Neuronal stem cell (in vitro differentiated cells): ENCODE data around the gene TMEM87A.

Experiments used
- DNase-seq: peaks from one replicate; pipeline ENCODE4 v3.0.0-alpha.2; 2013; ENCODE audit warnings: low spot score
- H2AFZ ChIP-seq: one replicate; pipeline ENCODE4 v1.6.1; 2013; ENCODE audit warnings: mild to moderate bottlenecking, low read length, inconsistent platforms
- H2AK5ac ChIP-seq: 2 replicates; pipeline ENCODE4 v1.6.1; 2013; ENCODE audit warnings: low read depth, mild to moderate bottlenecking, inconsistent platforms, low read length, moderate library complexity, mixed read lengths
- H2BK120ac ChIP-seq: 2 replicates; pipeline ENCODE4 v1.6.1; 2013; ENCODE audit warnings: low read depth, mild to moderate bottlenecking, inconsistent platforms, low read length, moderate library complexity, mixed read lengths
- H2BK12ac ChIP-seq: one replicate; pipeline ENCODE4 v1.6.1; 2013; ENCODE audit warnings: low read length, inconsistent platforms
- H2BK15ac ChIP-seq: 2 replicates; pipeline ENCODE4 v1.6.1; 2013; ENCODE audit warnings: mild to moderate bottlenecking, low read length, inconsistent platforms, mixed read lengths
- H2BK5ac ChIP-seq: one replicate; pipeline ENCODE4 v1.6.1; 2013; ENCODE audit warnings: inconsistent platforms, mild to moderate bottlenecking, low read length, moderate library complexity
- H3K14ac ChIP-seq: one replicate; pipeline ENCODE4 v1.6.1; 2013; ENCODE audit warnings: low read length, inconsistent platforms
- H3K18ac ChIP-seq: 2 replicates; pipeline ENCODE4 v1.6.1; 2013; ENCODE audit warnings: low read length, inconsistent platforms
- H3K23ac ChIP-seq: 2 replicates; pipeline ENCODE4 v1.6.1; 2013; ENCODE audit warnings: low read depth, mild to moderate bottlenecking, mixed read lengths, low read length, inconsistent platforms; ENCODE audit not compliant: poor library complexity
- H3K27ac ChIP-seq: replicated peaks from 3 replicates; pipeline ENCODE4 v1.5.1; 2013; ENCODE audit warnings: low read length, inconsistent platforms
- H3K27me3 ChIP-seq, 3 experiments: 2 replicates each; pipeline ENCODE4 v1.6.1; 2013; ENCODE audit warnings: low read length in 3 of 3, mild to moderate bottlenecking in 2 of 3, inconsistent platforms in 1 of 3, low read depth in 1 of 3, mixed read lengths in 1 of 3, moderate library complexity in 1 of 3; ENCODE audit not compliant: control insufficient read depth in 3 of 3, insufficient read depth in 3 of 3
- H3K36me3 ChIP-seq, 2 donors: replicated peaks in 1 of 2; 2 replicates each; pipeline ENCODE4 v1.6.1; 2013; ENCODE audit warnings: low read length in 2 of 2; ENCODE audit not compliant: control insufficient read depth in 2 of 2, insufficient read depth in 2 of 2
- H3K4ac ChIP-seq: 2 replicates; pipeline ENCODE4 v1.6.1; 2013; ENCODE audit warnings: inconsistent platforms, mild to moderate bottlenecking, low read length, moderate library complexity
- H3K4me1 ChIP-seq, 2 donors: 1 replicate in 1 of 2; 2 replicates in 1 of 2; pipeline ENCODE4 v1.6.1; 2013; ENCODE audit warnings: low read length in 2 of 2, low read depth in 1 of 2; ENCODE audit not compliant: control insufficient read depth in 2 of 2, insufficient read depth in 1 of 2
- H3K4me2 ChIP-seq: one replicate; pipeline ENCODE4 v1.6.1; 2013; ENCODE audit warnings: mild to moderate bottlenecking, low read length, inconsistent platforms; ENCODE audit not compliant: insufficient read depth, poor library complexity, severe bottlenecking
- H3K4me3 ChIP-seq, 2 donors: 2 replicates each; pipeline ENCODE4 v1.5.1; 2013; ENCODE audit warnings: low read length in 2 of 2, mild to moderate bottlenecking in 2 of 2, inconsistent platforms in 1 of 2, moderate library complexity in 1 of 2
- H3K79me1 ChIP-seq: one replicate; pipeline ENCODE4 v1.6.1; 2013; ENCODE audit warnings: low read depth, mild to moderate bottlenecking, inconsistent platforms, low read length, moderate library complexity
- H3K9ac ChIP-seq: one replicate; pipeline ENCODE4 v1.6.1; 2013; ENCODE audit warnings: mild to moderate bottlenecking, low read depth, low read length, inconsistent platforms; ENCODE audit not compliant: poor library complexity
- H3K9me3 ChIP-seq, 2 donors: replicated peaks in 1 of 2; 2 replicates each; pipeline versions ENCODE3 to v1.6.1; 2013; ENCODE audit warnings: low read length in 2 of 2, mild to moderate bottlenecking in 2 of 2, inconsistent platforms in 1 of 2, low read depth in 1 of 2, mixed read lengths in 1 of 2, moderate library complexity in 1 of 2; ENCODE audit not compliant: control insufficient read depth in 2 of 2, insufficient read depth in 1 of 2
- H4K8ac ChIP-seq: one replicate; pipeline ENCODE4 v1.6.1; 2013; ENCODE audit warnings: low read depth, mild to moderate bottlenecking, inconsistent platforms, low read length, moderate library complexity
- H4K91ac ChIP-seq: one replicate; pipeline ENCODE4 v1.6.1; 2013; ENCODE audit warnings: low read length, low read depth, mild to moderate bottlenecking, inconsistent platforms; ENCODE audit not compliant: poor library complexity
- whole genome bisulfite sequencing, 2 donors: extraction: QIAGEN DNeasy Blood & Tissue Kit; methylation state at CpG; one replicate each; pipeline ENCODE4 v1.1.7; 2013; ENCODE audit warnings: missing lambda C conversion rate in 2 of 2, mixed read lengths in 1 of 2; ENCODE audit not compliant: insufficient read length in 2 of 2, insufficient replicate concordance in 1 of 2; ENCODE audit errors: extremely low coverage in 2 of 2; 5-methylcytosine and 5-hydroxymethylcytosine counted together

The TMEM87A gene

GRCh38 chr15:42218953-42219592, 54.2 kb downstream of the TMEM87A start:
- no peak overlapping the region for H3K4me2 ChIP-seq
- H2AK5ac ChIP-seq: no peak overlapping the region
- no peaks in the 10 kb centered on the region for H3K4me1 ChIP-seq
- no peak overlapping the region for H2BK15ac ChIP-seq
- no peak overlapping the region for H2BK120ac ChIP-seq
- H2BK12ac ChIP-seq: no peak overlapping the region
- H3K79me1 ChIP-seq: no peaks in the 10 kb centered on the region
- DNase-seq: no peak
- no peak overlapping the region for H3K27ac ChIP-seq
- no peaks in the 10 kb centered on the region for H3K9me3 ChIP-seq
- H3K18ac ChIP-seq: no peak overlapping the region
- H4K8ac ChIP-seq: no peak overlapping the region
- H3K14ac ChIP-seq: no peak overlapping the region
- H3K36me3 ChIP-seq: peaks cover 8 to 87% of the 10 kb centered on the region in 2 donors
- H3K4ac ChIP-seq: no peak overlapping the region
- no CpG with 5 or more reads among the region's 2 CpGs for WGBS, 2 donors
- H3K4me3 ChIP-seq: no peak overlapping the region
- no peak overlapping the region for H2AFZ ChIP-seq
- H2BK5ac ChIP-seq: no peak overlapping the region
- H3K23ac ChIP-seq: no peak overlapping the region
- no peak overlapping the region for H4K91ac ChIP-seq
- no peak overlapping the region for H3K9ac ChIP-seq
- no peaks in the 10 kb centered on the region for H3K27me3 ChIP-seq

- no peak overlapping the region for H2BK5ac ChIP-seq
- no peak overlapping the region for H3K14ac ChIP-seq
- no peak overlapping the region for H3K4me2 ChIP-seq
- no peak overlapping the region for H4K91ac ChIP-seq
- no peaks in the 10 kb centered on the region for H3K27me3 ChIP-seq
- DNase-seq: no peak
- H3K79me1 ChIP-seq: no peaks in the 10 kb centered on the region
- H3K23ac ChIP-seq: no peak overlapping the region
- no peak overlapping the region for H3K9ac ChIP-seq
- H3K4ac ChIP-seq: no peak overlapping the region
- no peaks in the 10 kb centered on the region for H3K4me1 ChIP-seq
- H2AK5ac ChIP-seq: no peak overlapping the region
- no peak overlapping the region for H2AFZ ChIP-seq
- H3K27ac ChIP-seq: no peak overlapping the region
- H3K9me3 ChIP-seq: no peaks in the 10 kb centered on the region
- H3K36me3 ChIP-seq: peaks cover 3 to 87% of the 10 kb centered on the region in 2 donors
- no peak overlapping the region for H2BK15ac ChIP-seq
- no peak overlapping the region for H2BK12ac ChIP-seq
- H3K18ac ChIP-seq: no peak overlapping the region
- no peak overlapping the region for H2BK120ac ChIP-seq
- no peak overlapping the region for H4K8ac ChIP-seq
- H3K4me3 ChIP-seq: no peak overlapping the region
- WGBS, 2 donors: no CpG with 5 or more reads among the region's 2 CpGs
Observed at GRCh38 chr15:42217568-42217967, 55.7 kb downstream of the TMEM87A start.

- H3K9ac ChIP-seq: no peak overlapping the region
- no peak overlapping the region for H3K4me3 ChIP-seq
- no peak overlapping the region for H2AK5ac ChIP-seq
- no peaks in the 10 kb centered on the region for H3K4me1 ChIP-seq
- no peak overlapping the region for H3K4ac ChIP-seq
- peaks cover 7 to 92% of the 10 kb centered on the region in 2 donors for H3K36me3 ChIP-seq
- H4K91ac ChIP-seq: no peak overlapping the region
- H3K23ac ChIP-seq: no peak overlapping the region
- no peak overlapping the region for H3K27ac ChIP-seq
- no peak overlapping the region for H2AFZ ChIP-seq
- H4K8ac ChIP-seq: no peak overlapping the region
- no peak overlapping the region for H2BK120ac ChIP-seq
- no peak overlapping the region for H3K4me2 ChIP-seq
- H3K9me3 ChIP-seq: no peaks in the 10 kb centered on the region
- WGBS, 2 donors: no CpG with 5 or more reads among the region's 4 CpGs
- H2BK15ac ChIP-seq: no peak overlapping the region
- H3K18ac ChIP-seq: no peak overlapping the region
- H2BK12ac ChIP-seq: no peak overlapping the region
- no peak overlapping the region for H3K14ac ChIP-seq
- H3K27me3 ChIP-seq: no peaks in the 10 kb centered on the region
- no peaks in the 10 kb centered on the region for H3K79me1 ChIP-seq
- no peak overlapping the region for H2BK5ac ChIP-seq
- no peak for DNase-seq
Observed at GRCh38 chr15:42215913-42216829, 57.1 kb downstream of the TMEM87A start.

GRCh38 chr15:42214600-42214999, 58.6 kb downstream of the TMEM87A start:
- Histone ChIP-seq H3K79me1 (no peaks in the 10 kb centered on the region), H4K8ac (no peak overlapping the region), H2BK15ac (no peak overlapping the region), H2BK5ac (no peak overlapping the region), H3K23ac (no peak overlapping the region), H3K36me3 (peaks cover 10 to 98% of the 10 kb centered on the region in 2 donors), H3K14ac (no peak overlapping the region), H2BK12ac (no peak overlapping the region), H2AK5ac (no peak overlapping the region), H2AFZ (no peak overlapping the region), H4K91ac (no peak overlapping the region), H3K9ac (no peak overlapping the region), H3K18ac (no peak overlapping the region), H3K4me1 (no peaks in the 10 kb centered on the region), H3K27me3 (no peaks in the 10 kb centered on the region), H3K4me3 (no peak overlapping the region), H3K9me3 (no peaks in the 10 kb centered on the region), H3K4me2 (no peak overlapping the region), H3K27ac (no peak overlapping the region), H2BK120ac (no peak overlapping the region), H3K4ac (no peak overlapping the region)
- no CpG with 5 or more reads among the region's 1 CpG for WGBS, 2 donors
- no peak for DNase-seq
